ENCODE measurements around the gene IL21.

Gene IL21

GRCh38 chr4:122633211-122633610, 12.3 kb upstream of the IL21 start:
- DNase-seq (ENCODE audit: low read depth) = no peak

- DNase-seq (ENCODE audit: low read depth) = no peak
These were observed 11.7 kb upstream of the IL21 start for GRCh38 chr4:122632396-122633143.

DNA sequence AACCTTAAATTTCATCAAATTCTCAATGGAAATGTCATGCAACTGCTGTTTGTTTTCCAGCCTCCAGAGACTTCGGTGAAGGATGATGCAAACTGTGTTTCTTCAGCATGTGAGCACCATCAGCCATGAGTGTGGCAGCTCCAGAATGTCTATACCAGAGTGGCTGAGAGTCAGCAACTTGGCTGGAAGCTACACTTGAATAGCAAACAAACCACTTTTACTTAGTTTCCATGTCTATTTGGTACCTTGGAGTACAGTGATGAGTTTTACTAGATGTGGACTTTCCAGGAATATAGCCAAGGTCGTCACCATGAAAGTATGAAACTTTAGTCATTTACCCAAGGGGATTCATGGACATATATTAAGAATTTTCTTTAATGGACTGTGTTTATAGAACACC, 4.3 kb upstream of the IL21 start:
- DNase-seq (ENCODE audit: low read depth) = no peak

- no peak for DNase-seq (ENCODE audit: low read depth)
These were observed 3.3 kb upstream of the IL21 start for GRCh38 chr4:122624205-122624604.

- DNase-seq (ENCODE audit: low read depth) = no peak
These were observed 2.8 kb upstream of the IL21 start for GRCh38 chr4:122623637-122624166.

GRCh38 chr4:122622400-122622799, 1.5 kb upstream of the IL21 start:
- no peak for DNase-seq (ENCODE audit: low read depth)

- DNase-seq (ENCODE audit: low read depth) = no peak
These were observed 1.3 kb downstream of the IL21 start for GRCh38 chr4:122619611-122620010.

DNA sequence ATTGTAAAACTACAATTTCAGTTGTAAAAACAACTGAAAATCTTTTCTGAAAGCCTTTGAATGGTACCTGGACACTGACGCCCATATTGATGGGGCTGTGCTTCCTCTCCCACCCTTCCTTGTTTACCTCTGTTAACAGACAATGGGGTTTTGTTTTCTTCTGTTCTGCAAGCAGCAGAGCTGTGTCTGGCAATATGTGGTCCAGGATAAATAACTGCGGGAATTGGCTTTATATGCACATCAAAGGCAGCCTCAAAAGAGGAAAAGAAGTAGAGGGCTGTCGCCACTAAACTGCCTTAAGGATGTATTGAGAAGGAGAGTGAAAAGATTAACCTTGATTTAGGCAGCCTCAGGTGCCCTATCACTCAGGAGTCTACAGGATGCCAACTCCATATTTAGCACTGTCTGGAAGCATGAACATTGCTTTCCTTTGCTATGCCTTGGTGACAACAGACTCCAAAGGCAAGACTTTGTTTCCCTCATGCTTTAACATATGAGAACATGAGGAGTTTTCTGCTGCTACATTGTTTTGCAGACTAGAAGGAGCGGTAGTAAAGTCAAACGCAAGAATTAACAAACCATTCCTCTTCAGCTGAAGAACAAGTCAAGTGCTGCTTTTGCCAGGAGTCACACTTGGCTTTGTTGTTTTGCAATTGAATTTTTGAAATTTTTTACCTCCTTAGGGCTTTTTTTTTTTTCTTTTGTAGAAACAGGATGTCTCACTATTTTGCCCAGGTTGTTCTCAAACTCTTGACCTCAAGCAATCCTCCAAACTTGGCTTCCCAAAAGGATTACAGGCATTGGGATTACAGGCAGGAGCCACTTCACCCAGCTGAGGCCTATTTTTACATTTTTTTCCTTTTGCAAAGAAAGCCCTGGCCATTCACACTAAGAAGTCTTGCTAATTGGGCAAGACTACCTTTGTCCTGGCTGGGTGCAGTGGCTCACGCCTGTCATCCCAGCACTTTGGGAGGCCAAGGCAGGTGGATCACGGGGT, 3.0 kb downstream of the IL21 start:
- no peak for DNase-seq (ENCODE audit: low read depth)

DNA sequence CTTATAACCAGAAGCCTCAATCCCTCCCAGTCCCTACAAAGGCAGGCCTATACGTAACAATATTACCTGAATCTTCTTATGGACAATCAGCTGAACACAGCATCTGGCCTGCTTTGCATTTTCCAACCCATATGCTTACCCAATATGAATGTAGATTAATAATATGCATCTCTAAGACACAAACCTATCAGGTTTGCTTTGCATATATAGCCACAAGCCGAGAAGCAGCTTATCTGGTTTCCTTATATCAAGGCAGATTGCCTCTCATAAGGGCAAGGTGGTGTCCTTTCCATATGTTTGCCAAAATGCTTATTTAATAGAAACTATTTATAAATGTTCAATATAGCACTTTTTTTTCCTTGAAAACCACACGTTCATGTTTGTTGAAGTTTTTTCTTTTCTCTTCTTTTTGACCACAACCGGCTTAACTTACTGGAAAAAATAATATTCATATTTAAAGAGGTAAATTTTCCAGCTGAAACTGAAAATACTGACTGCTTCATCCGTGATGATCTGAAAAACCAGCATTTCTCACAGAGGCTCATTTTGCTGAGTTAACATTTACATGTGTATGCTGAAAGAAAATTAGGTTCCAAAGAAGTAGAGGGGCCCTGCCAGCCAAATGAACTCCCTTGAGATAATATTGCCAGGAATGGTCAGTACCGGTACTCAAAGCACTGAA, 3.8 kb downstream of the IL21 start:
- no peak for DNase-seq (ENCODE audit: low read depth)

- DNase-seq (ENCODE audit: low read depth) = no peak
These were observed 6.2 kb downstream of the IL21 start for GRCh38 chr4:122614621-122615020.

- DNase-seq (ENCODE audit: low read depth) = no peak
These were observed 8.3 kb downstream of the IL21 start for GRCh38 chr4:122612540-122612939.

GRCh38 chr4:122606364-122607043, 14.4 kb downstream of the IL21 start:
- no peak for DNase-seq (ENCODE audit: low read depth)

DNA sequence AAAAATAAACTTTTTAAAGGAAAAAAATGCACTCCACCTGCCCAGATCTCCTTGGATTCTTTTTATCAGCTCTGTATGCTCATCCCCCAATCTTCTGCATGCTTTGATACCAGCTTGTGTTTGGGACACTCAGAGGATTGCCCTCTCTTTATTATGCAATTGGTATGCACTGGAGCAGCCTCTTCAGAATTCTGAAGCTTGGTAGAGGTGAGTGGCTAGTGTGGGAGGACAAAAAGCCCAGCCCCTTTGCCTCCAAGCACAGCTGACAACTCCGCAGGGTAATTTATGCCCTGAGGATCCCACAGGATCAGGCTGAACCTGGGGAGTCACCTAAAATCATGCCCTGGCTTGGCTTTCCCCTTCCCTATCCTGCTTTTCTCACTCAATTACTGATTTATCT, 16.7 kb downstream of the IL21 start:
- no peak for DNase-seq (ENCODE audit: low read depth)

DNA sequence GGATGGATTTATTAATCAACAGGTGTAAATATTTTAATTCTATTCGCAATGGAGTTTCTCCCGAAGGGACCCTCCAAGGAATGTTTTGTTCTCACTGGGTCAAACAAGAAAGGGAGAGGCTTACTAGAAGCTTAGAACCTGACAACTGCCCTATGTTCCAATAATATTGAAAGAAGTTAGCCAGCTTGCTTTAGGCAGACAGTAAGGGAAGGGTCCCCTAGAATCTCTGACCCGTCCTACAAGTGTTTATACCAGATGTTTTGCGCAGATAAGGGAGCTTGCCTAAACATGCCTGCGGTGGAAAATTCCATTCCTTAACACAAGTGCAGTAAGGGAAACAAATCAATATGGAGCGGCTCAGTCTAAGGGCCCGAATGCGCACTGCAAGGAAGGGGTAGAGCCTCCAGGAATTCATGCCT, 17.7 kb downstream of the IL21 start:
- no peak for DNase-seq (ENCODE audit: low read depth)

GRCh38 chr4:122602277-122603142, 18.4 kb downstream of the IL21 start:
- DNase-seq (ENCODE audit: low read depth) = no peak

- no peak for DNase-seq (ENCODE audit: low read depth)
These were observed 29.7 kb downstream of the IL21 start for GRCh38 chr4:122591196-122591595.

DNA sequence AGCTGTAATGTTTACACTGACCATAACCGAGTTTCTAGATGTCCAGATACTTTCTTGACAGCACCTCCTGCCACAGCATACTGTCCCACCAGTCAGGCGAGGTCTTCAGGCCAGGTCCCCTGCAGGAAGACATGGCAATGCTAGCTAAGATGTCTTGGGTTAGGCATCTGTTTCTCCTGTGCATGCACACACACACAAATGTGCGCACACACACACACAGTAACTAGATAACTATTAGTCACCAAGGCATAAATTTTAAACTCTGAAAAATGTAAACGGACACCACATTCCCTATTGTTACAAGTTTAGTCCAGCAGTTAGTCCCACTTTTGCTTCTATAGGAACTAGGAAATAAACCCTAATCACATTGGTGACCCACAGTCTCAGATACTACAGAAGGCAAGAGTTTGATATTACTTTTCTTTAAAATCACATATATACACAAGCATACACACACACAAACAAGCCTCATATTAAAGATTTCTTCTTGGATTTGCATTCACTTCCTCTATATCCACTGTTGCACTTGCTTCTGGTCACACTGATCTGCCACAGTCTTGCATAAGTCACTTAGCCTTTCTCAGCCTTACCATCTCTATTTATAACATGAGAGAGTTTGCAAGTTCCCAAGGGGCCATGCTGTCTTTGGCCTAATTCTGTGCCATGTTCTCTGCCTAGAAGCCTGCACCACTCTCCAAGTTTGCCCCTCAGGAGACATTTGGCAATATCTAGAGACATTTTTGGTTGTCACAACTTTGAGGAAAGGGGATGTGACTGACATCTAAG, 32.2 kb downstream of the IL21 start:
- DNase-seq (ENCODE audit: low read depth) = no peak

- peak; percentile 43 for DNase-seq (ENCODE audit: low read depth)
These were observed 36.3 kb downstream of the IL21 start for GRCh38 chr4:122584519-122584918.

DNA sequence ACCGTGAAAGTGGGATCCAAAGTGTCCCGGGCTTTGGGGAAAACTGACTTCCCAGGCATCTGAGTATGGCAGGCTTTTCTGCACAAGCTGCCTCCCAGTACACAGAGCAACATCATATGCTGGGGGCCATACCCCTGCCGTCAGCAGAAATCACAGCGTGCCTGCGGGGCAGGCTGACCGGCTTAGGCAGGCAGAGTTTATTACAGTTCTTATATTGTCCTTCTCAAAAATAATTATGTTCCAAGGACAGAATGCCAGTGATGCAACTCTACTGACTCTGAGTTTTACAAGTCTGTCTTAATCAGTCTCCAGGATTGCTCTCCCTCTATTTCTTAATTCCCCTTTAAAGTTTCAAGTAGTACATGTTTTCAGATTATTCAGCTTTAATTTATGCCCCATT, 37.0 kb downstream of the IL21 start:
- DNase-seq (ENCODE audit: low read depth) = no peak

All from HS-5 (cell line).